K562 (cell line): ENCODE results near the gene WDR64. TPM values are rescaled to one million over a fixed set of nuclear protein-coding genes. Genes with fewer than 3 reads are reported as not detected.

Experiments used
- ATAC-seq: fragments of 200-7000 bp; cut with Tn5 transposase; 3 replicates; pipeline ENCODE4 v1.9.1; 2020; ENCODE audit warnings: moderate library complexity
- BruUV-seq: library from RNA; stranded (reverse); fragments of 400-500 nt; replicated peaks from 2 replicates; lab custom pipeline; 2021; lab: Mats Ljungman, UMichigan
- CTCF ChIA-PET: fragments of 300-600 bp; formaldehyde crosslinking; extraction: SDS; loops from one replicate; lab custom pipeline; 2021; ENCODE audit warnings: low intra/inter-chr PET ratio; lab: Yijun Ruan, JAX
- POLR2A ChIA-PET: fragments of 300-600, 350-650 bp; sonication (Branson Sonifier 250); formaldehyde crosslinking; extraction: SDS; loops from one replicate; lab custom pipeline; 2021; ENCODE audit warnings: antibody characterized with exemption, inconsistent platforms; lab: Yijun Ruan, JAX
- DNase-seq, 4 experiments: peaks; one replicate each; pipeline versions ENCODE4 v3.0.0 to v3.0.0-alpha.2; 2011 to 2018; ENCODE audit warnings: low spot score in 3 of 4, mixed read lengths in 3 of 4; ENCODE audit errors: extremely low read depth in 1 of 4
- FAIRE-seq: peaks from 2 replicates; lab custom pipeline; 2011; peaks lifted over from hg19 to GRCh38; lab: Jason Lieb, UNC
- H2AFZ ChIP-seq: 2 replicates; pipeline ENCODE4 v1.6.0; 2011; ENCODE audit warnings: low read depth, low read length, control low read depth, inconsistent platforms
- H3K27ac ChIP-seq: fragments of 200-600 bp; 3 replicates; pipeline ENCODE4 v1.8.0; 2011; ENCODE audit warnings: low read depth, mild to moderate bottlenecking, control low read depth, inconsistent platforms, low read length, moderate library complexity, mixed read lengths; ENCODE audit errors: extremely low read depth
- H3K27me3 ChIP-seq, 2 experiments: fragments of 300-600 bp in 1 of 2; 2 replicates in 1 of 2; 3 replicates in 1 of 2; pipeline versions ENCODE4 v1.6.0 to v1.8.0; 2011; ENCODE audit warnings: inconsistent platforms in 2 of 2, low read length in 2 of 2, mild to moderate bottlenecking in 1 of 2, mixed read lengths in 1 of 2, moderate library complexity in 1 of 2; ENCODE audit not compliant: control insufficient read depth in 2 of 2, insufficient read depth in 2 of 2
- H3K36me3 ChIP-seq: fragments of 300-600 bp; 3 replicates; pipeline ENCODE4 v1.8.0; 2011; ENCODE audit warnings: mild to moderate bottlenecking, low read length, inconsistent platforms; ENCODE audit not compliant: control insufficient read depth, insufficient read depth
- H3K4me1 ChIP-seq, 2 experiments: fragments of 200-600 bp in 1 of 2; replicated peaks in 1 of 2; 2 replicates in 1 of 2; 3 replicates in 1 of 2; pipeline versions ENCODE4 v1.5.1 to v1.8.0; 2011; ENCODE audit warnings: inconsistent platforms in 2 of 2, low read length in 2 of 2, mild to moderate bottlenecking in 1 of 2, mixed read lengths in 1 of 2, moderate library complexity in 1 of 2; ENCODE audit not compliant: control insufficient read depth in 2 of 2, insufficient read depth in 2 of 2
- H3K4me2 ChIP-seq: 2 replicates; pipeline ENCODE4 v1.6.1; 2011; ENCODE audit warnings: low read length, control low read depth, inconsistent platforms, mixed read lengths; ENCODE audit not compliant: insufficient read depth
- H3K4me3 ChIP-seq: fragments of 200-600 bp; sonication (generic), shearing (Covaris generic); 2 replicates; pipeline ENCODE4 v1.5.1; 2016; ENCODE audit warnings: control low read depth, inconsistent platforms
- H3K79me2 ChIP-seq: fragments of 200-600 bp; 3 replicates; pipeline ENCODE4 v1.8.0; 2011; ENCODE audit warnings: low read length, inconsistent platforms; ENCODE audit not compliant: control insufficient read depth, insufficient read depth
- H3K9ac ChIP-seq, 2 experiments: 2 replicates each; pipeline versions ENCODE4 v1.6.0 to v1.6.1; 2011; ENCODE audit warnings: low read depth in 2 of 2, low read length in 2 of 2, control low read depth in 1 of 2, inconsistent platforms in 1 of 2, mild to moderate bottlenecking in 1 of 2, mixed read lengths in 1 of 2; ENCODE audit not compliant: insufficient read depth in 1 of 2
- H3K9me1 ChIP-seq: one replicate; pipeline ENCODE4 v1.6.0; 2011; ENCODE audit warnings: inconsistent platforms, mild to moderate bottlenecking, low read length, moderate library complexity; ENCODE audit not compliant: control insufficient read depth, insufficient read depth
- H3K9me3 ChIP-seq: replicated peaks from 2 replicates; pipeline ENCODE4 v1.5.1; 2011; ENCODE audit warnings: low read depth, low read length, inconsistent platforms; ENCODE audit not compliant: control insufficient read depth, insufficient read depth
- H4K20me1 ChIP-seq: replicated peaks from 2 replicates; pipeline ENCODE4 v1.6.1; 2011; ENCODE audit warnings: low read length, inconsistent platforms, mixed read lengths; ENCODE audit not compliant: control insufficient read depth, insufficient read depth
- ADNP ChIP-seq: fragments of 200-800 bp; sonication (Bioruptor generic); IDR thresholded peaks from 2 replicates; pipeline ENCODE4 v1.6.1; 2016; ENCODE audit warnings: missing genetic modification characterization, missing compliant biosample characterization
- NR2C2 ChIP-seq, 2 experiments: fragments of 200-800 bp in 1 of 2; sonication (Bioruptor generic) in 1 of 2; sonication (generic) in 1 of 2; formaldehyde crosslinking in 1 of 2; IDR thresholded peaks; 2 replicates each; pipeline versions ENCODE4 v1.6.1 to v1.8.0; 2016 to 2022; ENCODE audit warnings: mild to moderate bottlenecking in 1 of 2, missing compliant biosample characterization in 1 of 2, missing genetic modification characterization in 1 of 2, missing genetic modification reagents in 1 of 2
- NR3C1 ChIP-seq: sonication (generic); formaldehyde crosslinking; IDR thresholded peaks from 2 replicates; pipeline ENCODE4 v1.8.1; 2022; ENCODE audit warnings: missing genetic modification reagents
- PML ChIP-seq: IDR thresholded peaks from 2 replicates; pipeline ENCODE4 v1.6.1; 2012; ENCODE audit warnings: low read length, inconsistent platforms
- RB1 ChIP-seq: fragments of 450-650 bp; IDR thresholded peaks from 2 replicates; pipeline ENCODE4 v1.6.1; 2017; ENCODE audit warnings: low read depth, mild to moderate bottlenecking
- TAF1 ChIP-seq: IDR thresholded peaks from 2 replicates; pipeline ENCODE4 v1.6.1; 2011; ENCODE audit warnings: mild to moderate bottlenecking, low read length, moderate library complexity; ENCODE audit not compliant: insufficient read depth, control insufficient read depth, severe bottlenecking; ENCODE audit errors: extremely low read depth
- ZFPM2 ChIP-seq: fragments of 250-450 bp; sonication (Bioruptor Pico); IDR thresholded peaks from 2 replicates; pipeline ENCODE4 v1.5.1; 2022; ENCODE audit warnings: mild to moderate bottlenecking
- WGBS: fragments of 100-300 bp; shearing (Covaris generic); methylation state at CpG from one replicate; pipeline ENCODE4 v1.1.6; 2016; ENCODE audit warnings: low coverage, mixed read lengths; ENCODE audit not compliant: insufficient coverage; ENCODE audit errors: missing lambda C conversion rate; 5-methylcytosine and 5-hydroxymethylcytosine counted together
- in situ Hi-C: fragments of 300-500 bp; cut with MboI; formaldehyde crosslinking; loops from 4 replicates; pipeline ENCODE4 v1.15.0; 2018; ENCODE audit warnings: inconsistent platforms, mixed read lengths
- intact Hi-C: fragments of 100-400 bp; cut with micrococcal nuclease; formaldehyde crosslinking; loops from 2 replicates; pipeline ENCODE4 v1.14.2; 2022
- polyA plus RNA-seq, 8 experiments: library from polyadenylated mRNA; depleted of rRNA in 4 of 8; stranded (reverse) in 5 of 8; unstranded in 3 of 8; fragments of >200 nt; fragmentation: Nextera tagmentation in 2 of 8; fragmentation: Illumina TruSeq in 1 of 8; extraction: Ambion mirVana in 2 of 8; extraction: Trizol in 1 of 8; gene quantifications; 2 replicates each; pipeline versions ENCODE4 v1.2.1 to v1.2.3, GENCODE V29; 2011 to 2014; ENCODE audit warnings: inconsistent platforms in 1 of 8, missing spikeins in 1 of 8
- total RNA-seq, 7 experiments: library from RNA; depleted of rRNA in 6 of 7; stranded (reverse); fragments of >200 nt in 6 of 7; fragmentation: Illumina TruSeq in 2 of 7; extraction: Trizol in 2 of 7; gene quantifications; 2 replicates each; pipeline versions ENCODE4 v1.2.1 to v1.2.3, GENCODE V29; 2011 to 2021; ENCODE audit warnings: low replicate concordance in 1 of 7
- TF ChIP-seq, protein P1 (sequence below): fragments of 450-650 bp; IDR thresholded peaks from 2 replicates; pipeline ENCODE4 v1.6.1; 2016; ENCODE audit warnings: missing biosample characterization, missing genetic modification characterization
- TF ChIP-seq, protein P2 (sequence below): sonication (generic); formaldehyde crosslinking; IDR thresholded peaks from 2 replicates; pipeline ENCODE4 v1.9.0; 2022; ENCODE audit warnings: mild to moderate bottlenecking, missing genetic modification reagents
- TF ChIP-seq, protein P3 (sequence below): fragments of 200-800 bp; sonication (Bioruptor generic); IDR thresholded peaks from 2 replicates; pipeline ENCODE4 v1.6.1; 2017; ENCODE audit warnings: missing genetic modification characterization, missing compliant biosample characterization
- TF ChIP-seq, protein P4 (sequence below): sonication (generic); formaldehyde crosslinking; IDR thresholded peaks from 2 replicates; pipeline ENCODE4 v1.9.0; 2022; ENCODE audit warnings: mild to moderate bottlenecking, missing genetic modification reagents
- TF ChIP-seq, protein P5 (sequence below): fragments of 250-450 bp; sonication (Bioruptor Pico); IDR thresholded peaks from 2 replicates; pipeline ENCODE4 v1.9.0; 2021; ENCODE audit warnings: mild to moderate bottlenecking, inconsistent platforms
- TF ChIP-seq, protein P6 (sequence below): fragments of 250-450 bp; sonication (Bioruptor Pico); IDR thresholded peaks from 2 replicates; pipeline ENCODE4 v1.4.0; 2020
- TF ChIP-seq, protein P7 (sequence below), 2 experiments: fragments of 450-650 bp in 1 of 2; sonication (generic) in 1 of 2; formaldehyde crosslinking; conservative IDR thresholded peaks; 2 replicates each; pipeline versions ENCODE4 v1.4.0 to v1.8.1; 2020 to 2022; ENCODE audit warnings: mild to moderate bottlenecking in 1 of 2, missing genetic modification reagents in 1 of 2

The WDR64 gene
- total and polyA plus RNA-seq, 9 of the 15 experiments (the other 6 are each of a cell fraction or from before 2014, with no cell fraction given), result 0.06 to 0.29 (median 0.19) TPM; not detected in 5

DNA sequence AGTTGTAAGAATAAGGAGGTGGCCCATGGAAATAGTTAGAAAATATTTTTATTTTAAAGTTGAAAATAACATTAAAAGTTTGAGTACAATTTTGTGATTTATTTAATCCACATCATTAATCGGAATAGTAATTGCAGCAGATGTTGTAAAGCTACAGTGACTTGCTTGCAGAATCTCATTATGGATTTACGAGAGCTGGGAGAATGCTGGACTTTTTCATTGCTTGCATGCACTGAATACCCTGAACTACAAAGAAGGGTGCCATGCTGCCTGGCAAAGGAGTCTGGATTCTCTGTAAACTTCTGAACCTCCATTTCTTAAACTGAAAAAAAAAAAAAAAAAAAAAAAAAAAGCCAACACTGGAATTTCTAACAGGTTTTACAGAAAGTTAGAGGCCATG lies 26.5 kb downstream of the WDR64 start:
- WGBS, result 70% methylated on average over 2 of the region's 2 CpGs
- Histone ChIP-seq H4K20me1 (no peaks in the 10 kb centered on the region), H3K27ac (no peak overlapping the region), H3K36me3 (no peaks in the 10 kb centered on the region), H3K9me1 (no peaks in the 10 kb centered on the region), H3K9me3 (no peaks in the 10 kb centered on the region), H3K4me2 (no peak overlapping the region), H3K79me2 (no peaks in the 10 kb centered on the region), H3K27me3 (no peaks in the 10 kb centered on the region), H3K9ac (no peak overlapping the region), H3K4me1 (0 out of 5 replicates have a peak, but pooled peaks cover 0 to 6% of the 10 kb centered on the region in 2 experiments), H2AFZ (no peak overlapping the region), H3K4me3 (no peak overlapping the region)
- intact Hi-C loops, result no loop called here
- ChIA-PET POLR2A (interaction anchor here (0.6 to 3.0 kb wide), 5 partner anchors 8 to 175 kb away, joined by 3 to 8 read pairs (median 4); no protein-coding TSS in a partner anchor), CTCF (no interaction called here)
- no peak for FAIRE-seq
- in situ Hi-C loops, result no loop called here
- no peak for ATAC-seq
- no peak for DNase-seq
- BruUV-seq, result no TSS peak
- TF ChIP-seq, protein P1, sequence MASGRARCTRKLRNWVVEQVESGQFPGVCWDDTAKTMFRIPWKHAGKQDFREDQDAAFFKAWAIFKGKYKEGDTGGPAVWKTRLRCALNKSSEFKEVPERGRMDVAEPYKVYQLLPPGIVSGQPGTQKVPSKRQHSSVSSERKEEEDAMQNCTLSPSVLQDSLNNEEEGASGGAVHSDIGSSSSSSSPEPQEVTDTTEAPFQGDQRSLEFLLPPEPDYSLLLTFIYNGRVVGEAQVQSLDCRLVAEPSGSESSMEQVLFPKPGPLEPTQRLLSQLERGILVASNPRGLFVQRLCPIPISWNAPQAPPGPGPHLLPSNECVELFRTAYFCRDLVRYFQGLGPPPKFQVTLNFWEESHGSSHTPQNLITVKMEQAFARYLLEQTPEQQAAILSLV, result no peak
- TF ChIP-seq NR2C2 (CRISPR knock-in tag; IDR thresholded peaks at IDR 0.05), result no peak
- TF ChIP-seq NR2C2 (tag; IDR thresholded peaks at IDR 0.05), result no peak
- TF ChIP-seq NR3C1 (CRISPR knock-in tag), result no peak
- no peak for TF ChIP-seq PML
- TF ChIP-seq, protein P2, sequence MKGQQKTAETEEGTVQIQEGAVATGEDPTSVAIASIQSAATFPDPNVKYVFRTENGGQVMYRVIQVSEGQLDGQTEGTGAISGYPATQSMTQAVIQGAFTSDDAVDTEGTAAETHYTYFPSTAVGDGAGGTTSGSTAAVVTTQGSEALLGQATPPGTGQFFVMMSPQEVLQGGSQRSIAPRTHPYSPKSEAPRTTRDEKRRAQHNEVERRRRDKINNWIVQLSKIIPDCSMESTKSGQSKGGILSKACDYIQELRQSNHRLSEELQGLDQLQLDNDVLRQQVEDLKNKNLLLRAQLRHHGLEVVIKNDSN (CRISPR knock-in tag), result no peak
- TF ChIP-seq TAF1, result no peak
- TF ChIP-seq, protein P3, sequence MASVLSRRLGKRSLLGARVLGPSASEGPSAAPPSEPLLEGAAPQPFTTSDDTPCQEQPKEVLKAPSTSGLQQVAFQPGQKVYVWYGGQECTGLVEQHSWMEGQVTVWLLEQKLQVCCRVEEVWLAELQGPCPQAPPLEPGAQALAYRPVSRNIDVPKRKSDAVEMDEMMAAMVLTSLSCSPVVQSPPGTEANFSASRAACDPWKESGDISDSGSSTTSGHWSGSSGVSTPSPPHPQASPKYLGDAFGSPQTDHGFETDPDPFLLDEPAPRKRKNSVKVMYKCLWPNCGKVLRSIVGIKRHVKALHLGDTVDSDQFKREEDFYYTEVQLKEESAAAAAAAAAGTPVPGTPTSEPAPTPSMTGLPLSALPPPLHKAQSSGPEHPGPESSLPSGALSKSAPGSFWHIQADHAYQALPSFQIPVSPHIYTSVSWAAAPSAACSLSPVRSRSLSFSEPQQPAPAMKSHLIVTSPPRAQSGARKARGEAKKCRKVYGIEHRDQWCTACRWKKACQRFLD (CRISPR knock-in tag), result no peak
- TF ChIP-seq ADNP (tag), result no peak
- TF ChIP-seq, protein P4, sequence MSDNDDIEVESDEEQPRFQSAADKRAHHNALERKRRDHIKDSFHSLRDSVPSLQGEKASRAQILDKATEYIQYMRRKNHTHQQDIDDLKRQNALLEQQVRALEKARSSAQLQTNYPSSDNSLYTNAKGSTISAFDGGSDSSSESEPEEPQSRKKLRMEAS (CRISPR knock-in tag), result no peak
- no peak for TF ChIP-seq RB1
- TF ChIP-seq, protein P5, sequence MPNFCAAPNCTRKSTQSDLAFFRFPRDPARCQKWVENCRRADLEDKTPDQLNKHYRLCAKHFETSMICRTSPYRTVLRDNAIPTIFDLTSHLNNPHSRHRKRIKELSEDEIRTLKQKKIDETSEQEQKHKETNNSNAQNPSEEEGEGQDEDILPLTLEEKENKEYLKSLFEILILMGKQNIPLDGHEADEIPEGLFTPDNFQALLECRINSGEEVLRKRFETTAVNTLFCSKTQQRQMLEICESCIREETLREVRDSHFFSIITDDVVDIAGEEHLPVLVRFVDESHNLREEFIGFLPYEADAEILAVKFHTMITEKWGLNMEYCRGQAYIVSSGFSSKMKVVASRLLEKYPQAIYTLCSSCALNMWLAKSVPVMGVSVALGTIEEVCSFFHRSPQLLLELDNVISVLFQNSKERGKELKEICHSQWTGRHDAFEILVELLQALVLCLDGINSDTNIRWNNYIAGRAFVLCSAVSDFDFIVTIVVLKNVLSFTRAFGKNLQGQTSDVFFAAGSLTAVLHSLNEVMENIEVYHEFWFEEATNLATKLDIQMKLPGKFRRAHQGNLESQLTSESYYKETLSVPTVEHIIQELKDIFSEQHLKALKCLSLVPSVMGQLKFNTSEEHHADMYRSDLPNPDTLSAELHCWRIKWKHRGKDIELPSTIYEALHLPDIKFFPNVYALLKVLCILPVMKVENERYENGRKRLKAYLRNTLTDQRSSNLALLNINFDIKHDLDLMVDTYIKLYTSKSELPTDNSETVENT (CRISPR knock-in tag), result no peak
- TF ChIP-seq, protein P6, sequence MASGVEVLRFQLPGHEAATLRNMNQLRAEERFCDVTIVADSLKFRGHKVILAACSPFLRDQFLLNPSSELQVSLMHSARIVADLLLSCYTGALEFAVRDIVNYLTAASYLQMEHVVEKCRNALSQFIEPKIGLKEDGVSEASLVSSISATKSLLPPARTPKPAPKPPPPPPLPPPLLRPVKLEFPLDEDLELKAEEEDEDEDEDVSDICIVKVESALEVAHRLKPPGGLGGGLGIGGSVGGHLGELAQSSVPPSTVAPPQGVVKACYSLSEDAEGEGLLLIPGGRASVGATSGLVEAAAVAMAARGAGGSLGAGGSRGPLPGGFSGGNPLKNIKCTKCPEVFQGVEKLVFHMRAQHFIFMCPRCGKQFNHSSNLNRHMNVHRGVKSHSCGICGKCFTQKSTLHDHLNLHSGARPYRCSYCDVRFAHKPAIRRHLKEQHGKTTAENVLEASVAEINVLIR (CRISPR knock-in tag), result no peak
- no peak for TF ChIP-seq ZFPM2 (CRISPR knock-in tag)
- TF ChIP-seq, protein P7, sequence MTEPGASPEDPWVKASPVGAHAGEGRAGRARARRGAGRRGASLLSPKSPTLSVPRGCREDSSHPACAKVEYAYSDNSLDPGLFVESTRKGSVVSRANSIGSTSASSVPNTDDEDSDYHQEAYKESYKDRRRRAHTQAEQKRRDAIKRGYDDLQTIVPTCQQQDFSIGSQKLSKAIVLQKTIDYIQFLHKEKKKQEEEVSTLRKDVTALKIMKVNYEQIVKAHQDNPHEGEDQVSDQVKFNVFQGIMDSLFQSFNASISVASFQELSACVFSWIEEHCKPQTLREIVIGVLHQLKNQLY (CRISPR knock-in tag; conservative IDR thresholded peaks at IDR 0.05), result no peak
